ENCODE results near the gene KCNE4.
A peak's percentile ranks its signal among the peaks of the same experiment; 100 is the strongest.

The KCNE4 gene

DNA sequence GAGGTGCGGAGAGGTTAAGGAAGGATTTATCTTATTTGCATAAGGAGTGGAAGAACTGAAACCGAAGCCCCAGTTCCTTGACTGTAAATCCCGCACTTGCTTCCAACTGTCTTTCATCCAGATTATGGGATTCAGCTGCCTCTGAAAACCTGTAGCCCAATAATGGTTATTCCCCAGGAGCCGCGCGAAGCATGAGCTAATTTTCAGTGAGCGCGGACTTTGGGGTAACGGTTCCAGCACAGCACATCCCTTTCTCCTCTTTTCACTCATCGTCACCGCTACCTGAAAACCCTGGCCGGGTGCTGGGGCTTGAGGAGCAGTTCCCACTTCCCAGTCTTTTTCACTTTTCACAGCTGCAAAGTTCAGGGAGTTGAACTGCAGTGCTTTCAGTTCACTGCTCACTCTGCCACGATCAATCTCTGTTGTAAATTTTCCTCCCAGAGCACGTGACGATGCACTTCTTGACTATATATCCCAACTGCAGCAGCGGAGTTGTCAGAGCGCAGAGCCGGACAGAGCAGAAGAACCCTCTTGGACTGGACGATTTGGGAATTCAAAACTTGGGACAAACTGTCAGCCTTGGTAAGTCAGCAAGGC is at the start of gene KCNE4:
TSS of gene KCNE4 (plus strand) at position 498 of the 597 bp plus-strand sequence. CDS start 641 bp downstream, outside the sequence.
- peak; percentile 54 for DNase-seq (ENCODE audit: low spot score)

GRCh38 chr2:223003191-223003590 is 48.8 kb upstream of the KCNE4 start:
- no peak for DNase-seq (ENCODE audit: low spot score)

- DNase-seq (ENCODE audit: low spot score), result no peak
These were observed 46.5 kb upstream of the KCNE4 start for GRCh38 chr2:223005496-223005895.

GRCh38 chr2:223007531-223007930 is 44.5 kb upstream of the KCNE4 start:
- DNase-seq (ENCODE audit: low spot score), result peak; percentile 25

DNA sequence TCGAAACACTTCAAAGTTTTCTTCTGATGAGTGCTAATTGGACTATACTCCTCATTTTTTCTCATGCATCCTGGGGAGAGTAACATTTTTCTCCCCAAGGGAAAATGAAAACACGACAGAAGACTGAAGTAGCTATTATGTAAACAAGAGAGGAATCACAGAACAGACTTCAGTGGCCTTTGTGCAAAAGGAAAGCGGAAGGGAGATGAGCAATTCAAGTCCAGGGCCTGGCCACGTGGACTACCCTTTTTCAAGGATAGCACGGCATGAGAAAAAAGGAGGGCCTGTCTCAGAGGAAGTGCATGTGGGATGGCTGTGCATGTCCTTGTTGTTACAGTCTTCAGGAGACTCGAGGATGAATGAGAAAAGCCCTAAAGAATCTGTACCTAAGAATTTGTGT is 43.8 kb upstream of the KCNE4 start:
- DNase-seq (ENCODE audit: low spot score), result peak; percentile 61

DNA sequence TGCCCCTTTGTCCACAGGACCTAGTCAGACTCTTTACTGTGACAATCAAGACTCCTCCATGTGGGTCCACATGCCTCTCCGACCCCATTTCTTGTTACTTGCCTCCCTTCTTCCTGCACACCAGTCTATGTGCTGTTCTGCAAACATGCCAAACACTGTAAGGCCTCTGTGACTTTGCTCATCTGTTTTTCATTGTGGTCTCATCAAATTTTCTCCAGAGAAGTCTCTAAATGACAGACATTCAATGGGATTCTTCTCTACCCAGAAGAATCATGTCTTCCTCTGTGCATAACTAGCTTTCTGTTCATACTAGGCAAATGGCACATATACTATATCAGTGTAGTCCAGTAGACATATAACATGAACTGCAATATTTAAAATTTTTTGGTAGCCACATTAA is 43.0 kb upstream of the KCNE4 start:
- peak; percentile 24 for DNase-seq (ENCODE audit: low spot score)

GRCh38 chr2:223010641-223011040 is 41.3 kb upstream of the KCNE4 start:
- DNase-seq (ENCODE audit: low spot score), result peak; percentile 71

- no peak for DNase-seq (ENCODE audit: low spot score)
These were observed 39.7 kb upstream of the KCNE4 start for GRCh38 chr2:223012291-223012690.

- no peak for DNase-seq (ENCODE audit: low spot score)
These were observed 32.5 kb upstream of the KCNE4 start for GRCh38 chr2:223019390-223019930.

- no peak for DNase-seq (ENCODE audit: low spot score)
These were observed 31.8 kb upstream of the KCNE4 start for GRCh38 chr2:223019987-223020717.

- no peak for DNase-seq (ENCODE audit: low spot score)
These were observed 30.9 kb upstream of the KCNE4 start for GRCh38 chr2:223020971-223021675.

- DNase-seq (ENCODE audit: low spot score), result peak; percentile 30
These were observed 25.5 kb upstream of the KCNE4 start for GRCh38 chr2:223026357-223027110.

DNA sequence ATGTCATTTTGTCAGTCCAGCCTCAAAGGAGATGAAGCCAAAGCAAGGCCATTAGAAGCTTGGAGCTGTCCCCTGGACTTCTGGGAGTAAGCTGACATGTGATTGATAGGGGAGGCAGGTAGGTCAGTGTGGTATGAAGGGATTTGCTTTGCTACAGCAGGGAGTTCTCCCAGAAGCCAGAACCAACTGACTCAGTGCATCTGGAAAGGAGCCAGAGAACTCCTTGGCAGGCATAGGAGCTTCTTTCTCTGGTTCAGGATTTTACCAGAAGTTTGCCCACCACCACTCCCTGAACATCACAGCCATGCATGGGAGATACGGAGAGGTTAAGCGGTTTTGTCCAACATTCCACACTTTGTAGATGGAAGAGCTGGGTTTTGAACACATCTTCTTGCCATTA is 24.5 kb upstream of the KCNE4 start:
- DNase-seq (ENCODE audit: low spot score), result peak; percentile 40

GRCh38 chr2:223029287-223029686 is 22.7 kb upstream of the KCNE4 start:
- no peak for DNase-seq (ENCODE audit: low spot score)

GRCh38 chr2:223032187-223033142 is 19.5 kb upstream of the KCNE4 start:
- peak; percentile 20 for DNase-seq (ENCODE audit: low spot score)

GRCh38 chr2:223034221-223034975 is 17.6 kb upstream of the KCNE4 start:
- DNase-seq (ENCODE audit: low spot score), result no peak

DNA sequence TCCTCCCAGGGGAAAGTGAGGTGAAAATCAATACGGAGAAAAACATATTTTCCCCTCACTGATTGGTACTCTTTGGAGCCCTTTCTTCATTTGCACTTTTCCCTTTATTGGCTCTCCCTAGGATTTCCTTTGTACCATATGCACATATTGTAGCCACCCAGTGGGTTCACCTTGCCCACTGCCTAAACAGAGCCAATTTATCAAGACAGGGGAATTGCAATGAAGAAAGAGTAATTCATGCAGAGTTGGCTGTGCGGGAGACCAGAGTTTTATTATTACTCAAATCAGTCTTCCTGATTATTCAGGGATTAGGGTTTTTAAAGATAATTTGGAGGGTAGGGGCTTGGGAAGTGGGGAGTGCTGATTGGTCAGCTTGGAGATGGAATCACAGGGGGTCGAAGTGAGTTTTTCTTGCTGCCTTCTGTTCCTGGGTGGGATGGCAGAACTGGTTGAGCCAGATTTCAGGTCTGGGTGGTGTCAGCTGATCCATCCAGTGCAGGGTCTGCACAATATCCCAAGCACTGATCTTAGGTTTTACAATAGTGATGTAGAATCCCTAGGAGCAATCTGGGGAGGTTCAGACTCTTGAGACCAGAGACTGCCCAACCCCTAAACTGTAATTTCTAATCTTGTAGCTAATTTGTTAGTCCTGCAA is 15.1 kb upstream of the KCNE4 start:
- DNase-seq (ENCODE audit: low spot score), result no peak

GRCh38 chr2:223037445-223037800 is 14.6 kb upstream of the KCNE4 start:
- DNase-seq (ENCODE audit: low spot score), result no peak

- DNase-seq (ENCODE audit: low spot score), result no peak
These were observed 12.4 kb upstream of the KCNE4 start for GRCh38 chr2:223039618-223040017.

GRCh38 chr2:223040527-223040926 is 11.5 kb upstream of the KCNE4 start:
- no peak for DNase-seq (ENCODE audit: low spot score)
